Spinal cord (tissue), 10 donors: ENCODE results near the gene CFAP157. TPM values are rescaled to one million over a fixed set of nuclear protein-coding genes. Genes with fewer than 3 reads are reported as not detected.

Experiments used
- DNase-seq, 6 donors: peaks; one replicate each; pipeline versions ENCODE4 v3.0.0 to v3.0.0-alpha.2; 2013 to 2015; ENCODE audit warnings: low spot score in 6 of 6, low read depth in 4 of 6
- H3K27ac ChIP-seq: one replicate; pipeline ENCODE4 v1.5.1; 2013; ENCODE audit warnings: low read depth, low read length, control low read depth
- H3K27me3 ChIP-seq: one replicate; pipeline ENCODE4 v1.6.1; 2013; ENCODE audit warnings: low read length; ENCODE audit not compliant: control insufficient read depth, insufficient read depth
- H3K36me3 ChIP-seq: one replicate; pipeline ENCODE4 v1.6.1; 2013; ENCODE audit warnings: low read length; ENCODE audit not compliant: control insufficient read depth, insufficient read depth
- H3K4me1 ChIP-seq: one replicate; pipeline ENCODE4 v1.6.1; 2013; ENCODE audit warnings: low read length; ENCODE audit not compliant: control insufficient read depth, insufficient read depth
- H3K4me3 ChIP-seq: one replicate; pipeline ENCODE4 v1.5.1; 2013; ENCODE audit warnings: low read depth, low read length, control low read depth
- H3K9me3 ChIP-seq: one replicate; pipeline ENCODE4 v1.6.1; 2013; ENCODE audit warnings: low read length; ENCODE audit not compliant: control insufficient read depth, insufficient read depth
- WGBS: methylation state at CpG from one replicate; pipeline ENCODE4 v1.1.5; 2013; ENCODE audit warnings: missing lambda C conversion rate; ENCODE audit not compliant: insufficient coverage; 5-methylcytosine and 5-hydroxymethylcytosine counted together
- polyA plus RNA-seq, 2 donors: library from polyadenylated mRNA; unstranded; fragments of 120-200 nt; gene quantifications; one replicate each; pipeline ENCODE4 v1.2.1, GENCODE V29; 2013; ENCODE audit not compliant: insufficient read length in 2 of 2
- total RNA-seq, 2 donors: library from RNA; depleted of rRNA in 1 of 2; stranded (reverse); fragments of 120-200 nt in 1 of 2; fragments of >200 nt in 1 of 2; gene quantifications; one replicate each; pipeline versions ENCODE4 v1.2.3 to v1.2.4, GENCODE V29; 2013 to 2014
- donor health status: healthy.

The CFAP157 gene
- total and polyA plus RNA-seq, 4 donors: 1.1 to 28.0 (median 25.1) TPM

- Histone ChIP-seq H3K9me3 (no peaks in the 10 kb centered on the region), H3K4me1 (peaks cover 46% of the 10 kb centered on the region), H3K27me3 (no peaks in the 10 kb centered on the region), H3K27ac (no peak overlapping the region), H3K36me3 (peaks cover 39% of the 10 kb centered on the region), H3K4me3 (no peak overlapping the region)
- 81% methylated on average over 8 of the region's 10 CpGs for WGBS
- DNase-seq: no peak
Measured at GRCh38 chr9:127712867-127713266, 6.1 kb downstream of the CFAP157 start.

GRCh38 chr9:127714020-127714750 lies 7.4 kb downstream of the CFAP157 start:
- H3K27ac ChIP-seq: no peak overlapping the region
- peaks cover 46% of the 10 kb centered on the region for H3K4me1 ChIP-seq
- H3K4me3 ChIP-seq: peak overlapping the region; percentile 92
- no peaks in the 10 kb centered on the region for H3K27me3 ChIP-seq
- no peaks in the 10 kb centered on the region for H3K9me3 ChIP-seq
- no peak for DNase-seq
- 77% methylated on average over 17 of the region's 19 CpGs for WGBS
- H3K36me3 ChIP-seq: peaks cover 38% of the 10 kb centered on the region

- WGBS: under 1% methylated on average over 44 of the region's 44 CpGs
- no peak for DNase-seq
- no peaks in the 10 kb centered on the region for H3K9me3 ChIP-seq
- H3K4me1 ChIP-seq: peaks cover 46% of the 10 kb centered on the region
- H3K27me3 ChIP-seq: no peaks in the 10 kb centered on the region
- H3K4me3 ChIP-seq: peak overlapping the region; percentile 92
- H3K36me3 ChIP-seq: peaks cover 34% of the 10 kb centered on the region
- peak overlapping the region; percentile 89 for H3K27ac ChIP-seq
Measured at GRCh38 chr9:127714951-127715469, 8.2 kb downstream of the CFAP157 start.

GRCh38 chr9:127715470-127716337 lies 8.9 kb downstream of the CFAP157 start, which contains the start of the genes PTRH1 and TTC16:
Gene PTRH1, minus strand, starts transcription at chr9:127715663. Its CDS starts 24 bp downstream, at chr9:127715639.
Gene TTC16, plus strand, starts transcription at chr9:127716079. Its CDS starts 67 bp downstream, at chr9:127716146.
- Histone ChIP-seq H3K27ac (peak within 1 kb of the TSS; percentile 89), H3K4me3 (peak within 1 kb of the TSS; percentile 92), H3K4me1 (peaks cover 46% of the 10 kb centered on the region), H3K27me3 (no peaks in the 10 kb centered on the region), H3K36me3 (peaks cover 30% of the 10 kb centered on the region), H3K9me3 (no peaks in the 10 kb centered on the region)
- peak; percentile 85 to 99 (median 92) for DNase-seq
- 3% methylated on average over 65 of the region's 65 CpGs for WGBS

GRCh38 chr9:127716412-127716811 lies 9.6 kb downstream of the CFAP157 start:
- 84% methylated on average over 8 of the region's 9 CpGs for WGBS
- Histone ChIP-seq H3K4me3 (peak overlapping the region; percentile 92), H3K36me3 (peaks cover 26% of the 10 kb centered on the region), H3K9me3 (no peaks in the 10 kb centered on the region), H3K27me3 (no peaks in the 10 kb centered on the region), H3K27ac (peak overlapping the region; percentile 89), H3K4me1 (peaks cover 43% of the 10 kb centered on the region)
- no peak for DNase-seq

GRCh38 chr9:127717766-127718165 lies 11.0 kb downstream of the CFAP157 start:
- Histone ChIP-seq H3K4me1 (peaks cover 32% of the 10 kb centered on the region), H3K27me3 (no peaks in the 10 kb centered on the region), H3K36me3 (peaks cover 13% of the 10 kb centered on the region), H3K9me3 (no peaks in the 10 kb centered on the region), H3K4me3 (no peak overlapping the region), H3K27ac (no peak overlapping the region)
- DNase-seq: peak in 1 of 6 donors; percentile 47
- 81% methylated on average over 4 of the region's 5 CpGs for WGBS

GRCh38 chr9:127720031-127720864 lies 13.5 kb downstream of the CFAP157 start:
- no peak overlapping the region for H3K27ac ChIP-seq
- no peaks in the 10 kb centered on the region for H3K36me3 ChIP-seq
- 74% methylated on average over 12 of the region's 12 CpGs for WGBS
- no peaks in the 10 kb centered on the region for H3K27me3 ChIP-seq
- no peaks in the 10 kb centered on the region for H3K9me3 ChIP-seq
- no peak overlapping the region for H3K4me3 ChIP-seq
- no peak for DNase-seq
- H3K4me1 ChIP-seq: peaks cover 36% of the 10 kb centered on the region

- Histone ChIP-seq H3K27me3 (no peaks in the 10 kb centered on the region), H3K4me1 (peaks cover 32% of the 10 kb centered on the region), H3K9me3 (no peaks in the 10 kb centered on the region), H3K4me3 (no peak overlapping the region), H3K27ac (no peak overlapping the region), H3K36me3 (no peaks in the 10 kb centered on the region)
- DNase-seq: no peak
Measured at GRCh38 chr9:127720865-127721227, 14.1 kb downstream of the CFAP157 start.

- H3K27me3 ChIP-seq: no peaks in the 10 kb centered on the region
- 70% methylated on average over 3 of the region's 11 CpGs for WGBS
- no peak overlapping the region for H3K4me3 ChIP-seq
- peaks cover 27% of the 10 kb centered on the region for H3K4me1 ChIP-seq
- no peaks in the 10 kb centered on the region for H3K36me3 ChIP-seq
- H3K27ac ChIP-seq: no peak overlapping the region
- H3K9me3 ChIP-seq: no peaks in the 10 kb centered on the region
- DNase-seq: no peak
Measured at GRCh38 chr9:127721391-127721821, 14.6 kb downstream of the CFAP157 start.
